SK-N-MC (cell line): ENCODE results near the gene SLC11A1.

Source experiments
- EZH2 ChIP-seq: fragments of 200-600 bp; sonication (generic); IDR thresholded peaks from one replicate; pipeline ENCODE4 v1.6.1; 2017; ENCODE audit warnings: antibody characterized with exemption
- POLR2AphosphoS5 ChIP-seq: IDR thresholded peaks from 2 replicates; pipeline ENCODE4 v1.6.1; 2012; ENCODE audit warnings: mild to moderate bottlenecking, low read depth, low read length, borderline replicate concordance

DNA sequence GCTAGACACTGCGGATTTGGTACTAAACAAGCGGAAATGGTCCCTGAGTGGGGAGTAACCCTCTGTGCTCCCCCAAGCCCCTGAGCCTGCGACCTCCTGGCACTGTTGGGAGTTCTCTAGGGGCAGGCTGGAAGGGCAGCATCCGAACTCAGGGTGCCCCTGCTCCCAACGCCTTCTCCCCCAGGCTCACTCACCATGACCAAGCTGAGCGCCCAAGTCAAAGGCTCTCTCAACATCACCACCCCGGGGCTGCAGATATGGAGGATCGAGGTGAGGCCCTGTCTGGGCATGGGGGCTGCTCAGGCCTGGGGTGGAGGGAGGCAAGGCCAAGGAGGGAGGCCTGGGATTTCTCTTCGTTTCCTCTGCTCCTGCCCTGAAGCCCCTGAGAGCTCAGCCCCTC is 41.5 kb downstream of the SLC11A1 start:
- TF ChIP-seq EZH2: no peak
- TF ChIP-seq POLR2AphosphoS5: no peak
